MCF 10A (cell line): ENCODE measurements around the gene MOB3C. TPM values are rescaled to one million over a fixed set of nuclear protein-coding genes. Genes with fewer than 3 reads are reported as not detected.
"Not testable (repeated sequence)": the region's sequence is repeated elsewhere in the genome, so short reads cannot be mapped to it uniquely, and the experiment has no call there.

ENCODE experiments used
- BruUV-seq: library from RNA; stranded (reverse); fragments of 400-500 nt; replicated peaks from 2 replicates; lab custom pipeline; 2021; lab: Mats Ljungman, UMichigan
- CTCF ChIA-PET: fragments of 300-600 bp; sonication (Branson Sonifier 250); formaldehyde crosslinking; extraction: SDS; loops from one replicate; lab custom pipeline; 2021; ENCODE audit warnings: antibody characterized with exemption, inconsistent platforms; lab: Yijun Ruan, JAX
- POLR2A ChIA-PET: fragments of 300-600, 350-650 bp; sonication (Branson Sonifier 250); formaldehyde crosslinking; extraction: SDS; loops from one replicate; lab custom pipeline; 2020; ENCODE audit warnings: antibody characterized with exemption, inconsistent platforms; lab: Yijun Ruan, JAX
- DNase-seq: peaks from one replicate; pipeline ENCODE4 v3.0.0-alpha.2; 2018; ENCODE audit not compliant: unreplicated experiment
- H3K27ac Mint-ChIP-seq: one replicate; pipeline ENCODE4 v1.8.0; 2022; ENCODE audit warnings: mild to moderate bottlenecking, low read depth, mixed read lengths; ENCODE audit not compliant: unreplicated experiment
- H3K27me3 Mint-ChIP-seq: one replicate; pipeline ENCODE4 v1.8.0; 2022; ENCODE audit warnings: mixed read lengths; ENCODE audit not compliant: insufficient read depth, unreplicated experiment
- H3K36me3 Mint-ChIP-seq: one replicate; pipeline ENCODE4 v1.8.0; 2022; ENCODE audit warnings: mild to moderate bottlenecking, moderate library complexity, mixed read lengths; ENCODE audit not compliant: insufficient read depth, unreplicated experiment
- H3K4me1 Mint-ChIP-seq: one replicate; pipeline ENCODE4 v1.8.0; 2022; ENCODE audit warnings: mixed read lengths; ENCODE audit not compliant: insufficient read depth, unreplicated experiment
- H3K4me3 Mint-ChIP-seq: one replicate; pipeline ENCODE4 v1.8.0; 2022; ENCODE audit warnings: mild to moderate bottlenecking, moderate library complexity, mixed read lengths; ENCODE audit not compliant: unreplicated experiment
- H3K9me3 Mint-ChIP-seq: one replicate; pipeline ENCODE4 v1.8.0; 2022; ENCODE audit warnings: mixed read lengths; ENCODE audit not compliant: unreplicated experiment
- CTCF ChIP-seq: fragments of 200-600 bp; IDR thresholded peaks from one replicate; pipeline ENCODE4 v1.8.0; 2022; ENCODE audit warnings: antibody characterized with exemption, mild to moderate bottlenecking; ENCODE audit not compliant: unreplicated experiment
- intact Hi-C: fragments of 100-400 bp; cut with micrococcal nuclease; formaldehyde crosslinking; loops from 2 replicates; pipeline ENCODE4 v1.14.1; 2022
- total RNA-seq: library from RNA; stranded (reverse); gene quantifications from 2 replicates; pipeline ENCODE4 v1.2.3, GENCODE V29; 2022

Gene MOB3C
- total RNA-seq, 1 experiment from 2014 or later = 5.8 TPM

GRCh38 chr1:46654012-46654411, 37.4 kb upstream of the MOB3C start:
- peaks cover 59% of the 10 kb centered on the region for H3K36me3 Mint-ChIP-seq
- no peak overlapping the region for H3K27ac Mint-ChIP-seq
- H3K4me1 Mint-ChIP-seq = no peaks in the 10 kb centered on the region
- ChIA-PET POLR2A (interaction anchor here (1.7 to 2.1 kb wide), 2 partner anchors 10 to 13 kb away, joined by 6 to 7 read pairs; partner anchors contain the start of gene ATPAF1), CTCF (interaction anchor here (0.6 to 1.3 kb wide), 2 partner anchors 11 to 49 kb away, joined by 3 to 4 read pairs; no protein-coding TSS in a partner anchor)
- TF ChIP-seq CTCF = no peak
- no peak overlapping the region for H3K4me3 Mint-ChIP-seq
- no peaks in the 10 kb centered on the region for H3K27me3 Mint-ChIP-seq
- BruUV-seq = no TSS peak
- no peak for DNase-seq
- intact Hi-C loops = no loop called here
- H3K9me3 Mint-ChIP-seq = no peaks in the 10 kb centered on the region

- BruUV-seq = no TSS peak
- H3K36me3 Mint-ChIP-seq = peaks cover 63% of the 10 kb centered on the region
These were observed 36.9 kb upstream of the MOB3C start for GRCh38 chr1:46653405-46653958.

DNA sequence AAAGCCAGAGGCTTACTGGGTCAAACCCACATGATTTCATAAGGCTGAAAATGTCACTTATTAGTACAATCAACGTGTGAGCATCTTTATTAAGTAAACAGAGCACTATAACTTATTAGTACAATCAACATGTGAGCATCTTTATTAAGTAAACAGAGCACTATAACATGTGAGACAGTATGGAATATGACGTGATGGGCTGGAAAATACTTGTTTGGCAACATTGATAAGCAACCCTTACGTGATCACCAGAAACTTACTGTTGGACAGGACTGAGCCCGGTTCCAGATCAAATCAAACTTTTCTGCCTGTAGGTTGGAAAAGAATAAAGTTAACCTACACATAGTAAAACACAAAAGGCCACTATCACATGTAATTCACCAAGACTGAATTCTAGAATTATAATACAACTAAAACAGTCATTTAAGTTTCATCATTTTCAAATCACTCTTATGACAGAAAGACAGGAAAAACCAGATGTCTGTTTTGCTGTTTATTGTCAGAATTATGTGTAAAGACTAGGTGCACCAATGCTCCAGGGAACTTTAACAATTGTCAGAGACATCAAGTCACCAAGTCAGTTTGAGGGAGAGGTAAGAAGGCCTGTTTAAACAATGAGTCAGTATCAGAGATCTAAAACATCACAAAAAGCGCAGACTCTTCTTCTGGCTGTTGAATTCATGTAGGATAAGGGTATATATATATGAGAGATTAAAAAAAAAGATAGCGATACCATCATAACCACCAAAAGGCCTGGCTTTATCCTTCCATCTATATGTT, 35.9 kb upstream of the MOB3C start:
- intact Hi-C loops = no loop called here
- no peak overlapping the region for H3K4me3 Mint-ChIP-seq
- no peaks in the 10 kb centered on the region for H3K9me3 Mint-ChIP-seq
- no peak for TF ChIP-seq CTCF
- BruUV-seq = no TSS peak
- POLR2A ChIA-PET = interaction anchor here (0.6 to 0.7 kb wide), 3 partner anchors 9 to 1046 kb away, joined by 3 read pairs; no protein-coding TSS in a partner anchor
- CTCF ChIA-PET = interaction anchor here (0.6 to 0.7 kb wide), 3 partner anchors 11 to 244 kb away, joined by 3 to 7 read pairs (median 3); no protein-coding TSS in a partner anchor
- no peaks in the 10 kb centered on the region for H3K4me1 Mint-ChIP-seq
- no peak for DNase-seq
- peaks cover 57% of the 10 kb centered on the region for H3K36me3 Mint-ChIP-seq
- H3K27me3 Mint-ChIP-seq = no peaks in the 10 kb centered on the region
- no peak overlapping the region for H3K27ac Mint-ChIP-seq

More at GRCh38 chr1:46653405-46653958, 36.9 kb upstream of the MOB3C start:
- H3K4me3 Mint-ChIP-seq = no peak overlapping the region
- no peaks in the 10 kb centered on the region for H3K27me3 Mint-ChIP-seq
- no peaks in the 10 kb centered on the region for H3K4me1 Mint-ChIP-seq
- H3K27ac Mint-ChIP-seq = no peak overlapping the region
- POLR2A ChIA-PET = interaction anchor here (0.7 to 2.1 kb wide), 3 partner anchors 10 to 1047 kb away, joined by 3 to 7 read pairs (median 6); partner anchors contain the start of gene ATPAF1
- CTCF ChIA-PET = interaction anchor here (0.6 to 1.3 kb wide), 2 partner anchors 12 to 48 kb away, joined by 3 to 4 read pairs; no protein-coding TSS in a partner anchor
- intact Hi-C loops = no loop called here
- DNase-seq = no peak
- no peak for TF ChIP-seq CTCF
- no peaks in the 10 kb centered on the region for H3K9me3 Mint-ChIP-seq

GRCh38 chr1:46651152-46651551, 34.5 kb upstream of the MOB3C start:
- H3K27me3 Mint-ChIP-seq, H3K4me3 Mint-ChIP-seq, POLR2A ChIA-PET, H3K4me1 Mint-ChIP-seq, DNase-seq, BruUV-seq, intact Hi-C loops, H3K9me3 Mint-ChIP-seq, H3K27ac Mint-ChIP-seq: not testable (repeated sequence)
- peaks cover 52% of the 10 kb centered on the region for H3K36me3 Mint-ChIP-seq
- CTCF ChIA-PET = interaction anchor here (1.2 kb wide), 1 partner anchor 10 kb away, joined by 3 read pairs; no protein-coding TSS in a partner anchor
